ENCODE results near the gene IL1RAPL1.

- TF ChIP-seq CTCF (IDR thresholded peaks at IDR 0.05; ENCODE audit: insufficient read depth, low read length, poor library complexity, severe bottlenecking): no peak
- TF ChIP-seq EZH2phosphoT487 (conservative IDR thresholded peaks at IDR 0.05; ENCODE audit: low read length): no peak
These were observed 801.3 kb downstream of the IL1RAPL1 start for GRCh38 chrX:29388509-29388908.
